IMR-90 (cell line): ENCODE measurements around the gene PPP2R5B. TPM values are rescaled to one million over a fixed set of nuclear protein-coding genes. Genes with fewer than 3 reads are reported as not detected.

Experiments used
- ATAC-seq: fragments of 200-7000 bp; cut with Tn5 transposase; 2 replicates; pipeline ENCODE4 v1.9.1; 2020; ENCODE audit warnings: low read depth, mild to moderate bottlenecking, moderate library complexity
- BruUV-seq: library from RNA; stranded (reverse); fragments of 400-500 nt; replicated peaks from 2 replicates; lab custom pipeline; 2021; lab: Mats Ljungman, UMichigan
- CTCF ChIA-PET: fragments of 300-600 bp; formaldehyde crosslinking; extraction: SDS; loops from one replicate; lab custom pipeline; 2021; ENCODE audit warnings: antibody characterized with exemption; lab: Yijun Ruan, JAX
- POLR2A ChIA-PET: fragments of 300-600 bp; sonication (Branson Sonifier 250); formaldehyde crosslinking; loops from one replicate; lab custom pipeline; 2022; ENCODE audit warnings: antibody characterized with exemption; ENCODE audit not compliant: unreplicated experiment; lab: Charles Lee
- DNase-seq: peaks from one replicate; pipeline ENCODE4 v3.0.0; 2013
- H2AFZ ChIP-seq: replicated peaks from 2 replicates; pipeline ENCODE3; 2013; ENCODE audit warnings: low read length, mild to moderate bottlenecking; ENCODE audit not compliant: poor library complexity
- H2AK5ac ChIP-seq: 2 replicates; pipeline ENCODE4 v1.6.1; 2013; ENCODE audit warnings: low read depth, low read length, inconsistent platforms
- H2AK9ac ChIP-seq: replicated peaks from 2 replicates; pipeline ENCODE3; 2013; ENCODE audit warnings: mild to moderate bottlenecking, low read depth, low read length, moderate library complexity; ENCODE audit not compliant: poor library complexity
- H2BK120ac ChIP-seq: 2 replicates; pipeline ENCODE4 v1.6.1; 2013; ENCODE audit warnings: low read depth, low read length, inconsistent platforms
- H2BK15ac ChIP-seq: 3 replicates; pipeline ENCODE4 v1.6.1; 2013; ENCODE audit warnings: low read depth, low read length, inconsistent platforms
- H2BK20ac ChIP-seq: 2 replicates; pipeline ENCODE4 v1.6.1; 2013; ENCODE audit warnings: low read depth, mild to moderate bottlenecking, inconsistent platforms, low read length, moderate library complexity
- H2BK5ac ChIP-seq: 2 replicates; pipeline ENCODE4 v1.6.1; 2013; ENCODE audit warnings: mild to moderate bottlenecking, low read depth, low read length, inconsistent platforms; ENCODE audit not compliant: poor library complexity, severe bottlenecking
- H3K14ac ChIP-seq: replicated peaks from 2 replicates; pipeline ENCODE4 v1.6.1; 2013; ENCODE audit warnings: low read depth, low read length, inconsistent platforms
- H3K18ac ChIP-seq: 2 replicates; pipeline ENCODE4 v1.6.1; 2013; ENCODE audit warnings: low read depth, low read length, control low read depth
- H3K23ac ChIP-seq: 2 replicates; pipeline ENCODE4 v1.6.1; 2013; ENCODE audit warnings: low read depth, low read length, inconsistent platforms
- H3K27ac ChIP-seq: 2 replicates; pipeline ENCODE4 v1.5.1; 2013; ENCODE audit warnings: mild to moderate bottlenecking, control low read depth, low read length; ENCODE audit not compliant: insufficient read depth
- H3K27me3 ChIP-seq: 2 replicates; pipeline ENCODE4 v1.6.1; 2013; ENCODE audit warnings: low read length; ENCODE audit not compliant: control insufficient read depth, insufficient read depth
- H3K36me3 ChIP-seq: 2 replicates; pipeline ENCODE4 v1.6.1; 2013; ENCODE audit warnings: low read length, mixed read lengths; ENCODE audit not compliant: control insufficient read depth, insufficient read depth
- H3K4ac ChIP-seq: 2 replicates; pipeline ENCODE4 v1.6.1; 2013; ENCODE audit warnings: low read depth, low read length, inconsistent platforms
- H3K4me1 ChIP-seq: 2 replicates; pipeline ENCODE4 v1.6.1; 2013; ENCODE audit warnings: low read length, mixed read lengths; ENCODE audit not compliant: control insufficient read depth, insufficient read depth
- H3K4me2 ChIP-seq: 2 replicates; pipeline ENCODE4 v1.6.1; 2013; ENCODE audit warnings: low read depth, mild to moderate bottlenecking, control low read depth, low read length, moderate library complexity
- H3K4me3 ChIP-seq: 2 replicates; pipeline ENCODE4 v1.5.1; 2013; ENCODE audit warnings: low read depth, mild to moderate bottlenecking, control low read depth, low read length, moderate library complexity; ENCODE audit not compliant: insufficient read depth
- H3K56ac ChIP-seq: 2 replicates; pipeline ENCODE4 v1.6.1; 2013; ENCODE audit warnings: low read length, inconsistent platforms; ENCODE audit not compliant: insufficient read depth; ENCODE audit errors: extremely low read depth
- H3K79me1 ChIP-seq, 2 experiments: 2 replicates each; pipeline ENCODE4 v1.6.1; 2013; ENCODE audit warnings: low read length in 2 of 2, inconsistent platforms in 1 of 2, low read depth in 1 of 2
- H3K9ac ChIP-seq: 2 replicates; pipeline ENCODE4 v1.6.1; 2013; ENCODE audit warnings: low read depth, low read length, control low read depth
- H3K9me1 ChIP-seq: 2 replicates; pipeline ENCODE4 v1.6.1; 2013; ENCODE audit warnings: low read length, inconsistent platforms; ENCODE audit not compliant: insufficient read depth
- H3K9me3 ChIP-seq: 2 replicates; pipeline ENCODE4 v1.6.1; 2013; ENCODE audit warnings: low read length; ENCODE audit not compliant: control insufficient read depth, insufficient read depth
- H4K20me1 ChIP-seq: 2 replicates; pipeline ENCODE4 v1.6.1; 2013; ENCODE audit warnings: low read length, inconsistent platforms; ENCODE audit not compliant: insufficient read depth
- H4K5ac ChIP-seq: 2 replicates; pipeline ENCODE4 v1.6.1; 2013; ENCODE audit warnings: mild to moderate bottlenecking, low read depth, low read length, control low read depth
- H4K8ac ChIP-seq, 2 experiments: 2 replicates each; pipeline ENCODE4 v1.6.1; 2013; ENCODE audit warnings: low read depth in 2 of 2, low read length in 2 of 2, control low read depth in 1 of 2, inconsistent platforms in 1 of 2
- H4K91ac ChIP-seq: 2 replicates; pipeline ENCODE4 v1.6.1; 2013; ENCODE audit warnings: low read depth, low read length, inconsistent platforms; ENCODE audit not compliant: insufficient read depth
- BHLHE40 ChIP-seq: fragments of 150-350 bp; IDR thresholded peaks from 2 replicates; pipeline ENCODE4 v1.6.1; 2016; ENCODE audit warnings: mild to moderate bottlenecking, low read depth, low read length
- CHD1 ChIP-seq: IDR thresholded peaks from 2 replicates; pipeline ENCODE4 v1.6.1; 2012; ENCODE audit warnings: low read depth, low read length, improper control_type of control experiment
- ELK1 ChIP-seq: fragments of 150-350 bp; IDR thresholded peaks from 2 replicates; pipeline ENCODE4 v1.6.1; 2016; ENCODE audit warnings: low read depth, mild to moderate bottlenecking, low read length, moderate library complexity, borderline replicate concordance
- MAFK ChIP-seq: IDR thresholded peaks from 2 replicates; pipeline ENCODE4 v1.6.1; 2012; ENCODE audit warnings: low read depth, low read length, improper control_type of control experiment
- MAZ ChIP-seq: IDR thresholded peaks from 2 replicates; pipeline ENCODE4 v1.6.1; 2012; ENCODE audit warnings: low read depth, mild to moderate bottlenecking, low read length, improper control_type of control experiment, moderate library complexity, borderline replicate concordance
- MXI1 ChIP-seq: IDR thresholded peaks from 2 replicates; pipeline ENCODE4 v1.6.1; 2012; ENCODE audit warnings: low read depth, mild to moderate bottlenecking, low read length, moderate library complexity, borderline replicate concordance
- NFE2L2 ChIP-seq: fragments of 150-350 bp; IDR thresholded peaks from 2 replicates; pipeline ENCODE4 v1.6.1; 2016; ENCODE audit warnings: low read depth, mild to moderate bottlenecking, low read length
- RAD21 ChIP-seq: IDR thresholded peaks from 2 replicates; pipeline ENCODE4 v1.6.1; 2012; ENCODE audit warnings: low read length, improper control_type of control experiment
- RCOR1 ChIP-seq: IDR thresholded peaks from 2 replicates; pipeline ENCODE4 v1.6.1; 2012; ENCODE audit warnings: mild to moderate bottlenecking, low read length, improper control_type of control experiment; ENCODE audit not compliant: insufficient replicate concordance
- SMC3 ChIP-seq: fragments of 150-350 bp; IDR thresholded peaks from 2 replicates; pipeline ENCODE4 v1.6.1; 2016; ENCODE audit warnings: low read depth, mild to moderate bottlenecking, antibody characterized with exemption, low read length, moderate library complexity
- USF2 ChIP-seq: fragments of 150-350 bp; IDR thresholded peaks from 2 replicates; pipeline ENCODE4 v1.6.1; 2017; ENCODE audit warnings: mild to moderate bottlenecking, antibody characterized with exemption, low read length, low read depth
- WGBS, 2 experiments: methylation state at CpG; one replicate each; pipeline versions ENCODE4 v1.1.5 to v1.1.7; 2013; ENCODE audit warnings: missing lambda C conversion rate in 2 of 2; ENCODE audit not compliant: insufficient read length in 1 of 2; ENCODE audit errors: extremely low coverage in 2 of 2; 5-methylcytosine and 5-hydroxymethylcytosine counted together
- dilution Hi-C: fragments of 300-500 bp; cut with HindIII; formaldehyde crosslinking; loops from one replicate; pipeline ENCODE4 v1.14.3; 2018; ENCODE audit warnings: low sequenced_read_pairs; ENCODE audit not compliant: unreplicated experiment
- in situ Hi-C: fragments of 300-500 bp; cut with MboI; formaldehyde crosslinking; loops from 3 replicates; pipeline ENCODE4 v1.14.3; 2019; ENCODE audit warnings: low sequenced_read_pairs, inconsistent platforms, mixed read lengths
- intact Hi-C: fragments of 100-400 bp; cut with micrococcal nuclease; formaldehyde crosslinking; loops from 2 replicates; pipeline ENCODE4 v1.10.0; 2022
- polyA plus RNA-seq, 3 experiments: library from polyadenylated mRNA; depleted of rRNA; stranded (reverse); fragments of >200 nt; gene quantifications; 2 replicates each; pipeline ENCODE4 v1.2.3, GENCODE V29; 2012; ENCODE audit warnings: low replicate concordance in 1 of 3
- total RNA-seq: library from RNA; depleted of rRNA; stranded (reverse); fragments of >200 nt; gene quantifications from 2 replicates; pipeline ENCODE4 v1.2.3, GENCODE V29; 2012

PPP2R5B gene
- total and polyA plus RNA-seq, 2 of the 4 experiments (the other 2 are of a cell fraction) = 6.5 to 23.6 TPM

- 27% methylated on average over 29 of the region's 69 CpGs; no CpG with 5 or more reads in 1 of the 2 experiments for WGBS, 2 experiments
- Histone ChIP-seq H4K20me1 (no peaks in the 10 kb centered on the region), H2AK9ac (no peak within 1 kb of the TSS), H2BK120ac (no peak within 1 kb of the TSS), H3K56ac (no peak within 1 kb of the TSS), H3K79me1 (no peaks in the 10 kb centered on the region), H3K14ac (no peak within 1 kb of the TSS), H3K4ac (peak within 1 kb of the TSS; percentile 78), H3K9me1 (no peaks in the 10 kb centered on the region; the same call in 1 of the 2 replicates), H3K18ac (no peak within 1 kb of the TSS), H2AFZ (peak within 1 kb of the TSS; percentile 91), H3K9ac (no peak within 1 kb of the TSS), H3K4me2 (peak within 1 kb of the TSS; percentile 76), H3K27me3 (peaks cover 2% of the 10 kb centered on the region; the same call in 1 of the 2 replicates), H3K4me1 (0 out of 2 replicates have a peak, but pooled peaks cover 1% of the 10 kb centered on the region), H4K91ac (no peak within 1 kb of the TSS), H2BK5ac (no peak within 1 kb of the TSS), H2AK5ac (no peak within 1 kb of the TSS), H4K5ac (peak within 1 kb of the TSS; percentile 52; the same call in 1 of the 2 replicates), H3K4me3 (peak within 1 kb of the TSS; percentile 33; the same call in 1 of the 2 replicates), H2BK15ac (no peak within 1 kb of the TSS), H3K27ac (no peak within 1 kb of the TSS), H4K8ac (peak within 1 kb of the TSS; percentile 44 to 84; a peak in 3 of 4 replicates), H3K23ac (no peak within 1 kb of the TSS), H3K36me3 (no peaks in the 10 kb centered on the region), H3K9me3 (no peaks in the 10 kb centered on the region), H2BK20ac (no peak within 1 kb of the TSS)
- no TSS peak for BruUV-seq
- dilution Hi-C loops (no loop called here), in situ Hi-C loops (no loop called here), intact Hi-C loops (no loop called here)
- CTCF ChIA-PET = no interaction called here
- DNase-seq (peak; percentile 41), ATAC-seq (no peak)
- POLR2A ChIA-PET = no interaction called here
- TF ChIP-seq NFE2L2 = no peak
- TF ChIP-seq SMC3 = no peak
- TF ChIP-seq MXI1 = no peak
- peak; percentile 8; the same call in 1 of the 2 replicates for TF ChIP-seq USF2
- TF ChIP-seq BHLHE40 = peak; percentile 33; the same call in 1 of the 2 replicates
- TF ChIP-seq MAFK = no peak
- no peak for TF ChIP-seq RAD21
- no peak for TF ChIP-seq CHD1
- TF ChIP-seq ELK1 = no peak
- TF ChIP-seq RCOR1 = no peak
- TF ChIP-seq MAZ = no peak
Observed at GRCh38 chr11:64971421-64972233, 47.1 kb downstream of the PPP2R5B start, which contains the start of gene MAJIN. Gene MAJIN, minus strand, starts transcription at chr11:64972108. Its CDS starts 12,703 bp downstream, at chr11:64959405.
